ENCODE data around the gene TMEM132D. TPM values are rescaled to one million over a fixed set of nuclear protein-coding genes. Genes with fewer than 3 reads are reported as not detected.

Gene TMEM132D
- polyA plus RNA-seq, 4 donors = 1.3 to 3.5 (median 1.7) TPM

DNA sequence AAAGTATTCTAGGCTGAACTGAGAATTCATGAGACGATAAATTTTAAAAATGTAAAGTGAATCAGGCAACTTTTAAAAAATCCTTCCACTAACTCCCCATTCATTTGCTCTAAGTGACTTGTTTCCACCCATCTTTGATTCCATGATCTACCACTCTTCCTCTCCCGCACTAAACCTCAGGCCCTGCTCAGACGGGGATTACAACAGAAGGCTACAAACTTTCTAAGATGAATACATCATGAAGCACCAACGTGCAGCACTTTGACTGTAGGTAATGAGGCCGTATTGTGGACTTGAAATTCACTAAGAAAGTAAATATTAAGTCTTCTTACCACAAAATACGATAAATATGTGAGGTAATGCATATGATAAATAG lies 30.0 kb downstream of the TMEM132D start:
- DNase-seq (ENCODE audit: low read depth in 4 of 4, low spot score in 3 of 4) = no peak

DNA sequence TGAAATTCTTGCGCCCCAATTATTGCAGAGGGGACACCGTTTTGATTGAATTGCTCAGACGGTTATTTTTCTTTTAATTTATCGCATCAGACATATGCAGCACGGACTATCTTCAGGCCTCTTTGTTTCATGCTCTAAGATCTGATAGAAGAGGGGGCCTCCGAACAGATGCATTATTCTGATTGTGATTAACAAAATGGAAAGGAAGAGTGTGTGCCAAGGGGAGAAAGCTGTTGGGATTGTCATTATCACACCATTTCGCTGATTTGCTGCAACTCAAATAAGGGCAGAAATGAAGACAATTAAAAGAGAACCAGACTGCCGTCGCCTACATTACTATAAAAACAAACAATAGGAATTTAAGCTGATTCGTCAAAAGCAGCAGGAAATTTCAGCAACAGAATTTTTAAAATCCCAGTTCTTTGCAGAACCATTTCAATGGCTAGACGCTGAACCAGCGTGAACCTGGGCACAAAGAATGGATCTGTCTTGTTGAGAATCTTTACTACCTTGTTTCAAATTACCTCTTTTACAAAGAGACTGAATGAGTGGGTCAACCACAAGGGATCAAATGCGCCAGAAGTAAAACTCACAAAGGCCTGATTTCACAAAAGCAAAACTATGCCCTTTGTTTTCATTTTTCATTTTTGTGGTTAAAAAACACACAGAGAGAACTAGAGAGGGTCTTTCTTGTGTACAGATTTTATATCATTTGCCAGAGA lies 30.6 kb downstream of the TMEM132D start:
- no peak for DNase-seq (ENCODE audit: low read depth in 4 of 4, low spot score in 3 of 4)

DNA sequence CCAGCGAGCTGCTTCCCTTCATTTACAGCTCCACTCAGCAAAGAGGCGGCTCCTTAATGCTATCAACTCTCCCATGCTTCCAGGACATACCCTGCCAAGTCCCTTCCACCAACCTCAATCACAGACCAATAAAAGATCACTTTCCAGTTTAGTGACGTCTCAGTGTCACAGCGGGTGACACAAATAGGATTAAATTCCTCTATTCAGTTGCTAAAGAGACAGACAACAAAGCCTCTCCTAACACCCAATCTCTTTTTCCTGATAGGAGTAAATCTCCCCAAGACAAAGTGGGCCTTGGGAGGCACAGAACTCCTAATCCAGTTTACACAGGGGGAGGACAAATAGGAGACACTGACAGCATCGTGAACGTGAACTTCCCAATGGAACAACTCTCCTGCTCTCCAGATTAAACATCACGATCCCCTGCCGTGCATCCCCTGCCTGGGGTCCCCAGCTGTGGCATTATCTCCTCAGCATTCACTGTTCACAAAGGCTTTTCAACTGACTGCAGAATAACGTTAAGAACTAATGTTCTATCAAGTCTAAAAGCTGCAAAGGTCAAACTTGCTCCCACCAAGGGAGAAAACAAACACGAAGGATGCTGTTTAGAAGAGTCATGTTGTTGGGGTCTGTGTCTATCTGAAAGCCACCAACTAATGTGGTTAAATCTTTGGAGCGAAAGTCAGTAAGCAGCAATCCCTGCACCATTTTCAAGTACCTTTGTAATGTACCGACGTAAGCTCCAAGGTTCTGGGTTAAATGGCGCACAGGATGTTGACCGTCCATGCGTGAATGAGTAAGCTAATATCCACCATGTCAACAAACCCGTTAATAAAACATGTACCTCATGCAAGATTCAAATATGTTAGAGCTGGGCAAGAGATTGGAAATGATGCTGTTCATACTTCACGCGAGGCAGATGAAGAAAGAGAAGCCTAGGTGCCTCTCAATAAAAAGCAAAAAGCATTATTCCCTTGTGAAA lies 31.5 kb downstream of the TMEM132D start:
- no peak for DNase-seq (ENCODE audit: low read depth in 4 of 4, low spot score in 3 of 4)

DNA sequence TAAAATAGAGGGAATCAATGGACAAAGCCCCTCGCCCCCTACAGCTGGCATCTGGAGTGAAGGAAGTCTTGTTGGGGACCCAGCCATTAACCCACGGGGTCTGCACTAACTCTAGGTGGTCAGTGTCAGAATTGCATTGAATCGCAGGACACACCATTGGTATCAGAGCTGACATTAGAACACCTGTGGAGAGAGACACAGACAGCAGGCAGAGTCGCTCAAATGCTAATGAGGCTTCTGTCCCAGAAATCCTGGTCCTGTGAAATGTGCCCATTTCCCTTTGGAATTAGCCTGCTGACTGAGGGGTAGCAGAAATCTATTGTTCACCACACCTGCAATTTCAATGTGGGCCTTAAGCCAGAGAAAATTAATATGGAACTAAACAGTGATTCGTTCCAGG lies 33.0 kb downstream of the TMEM132D start:
- no peak for DNase-seq (ENCODE audit: low read depth in 4 of 4, low spot score in 3 of 4)

DNA sequence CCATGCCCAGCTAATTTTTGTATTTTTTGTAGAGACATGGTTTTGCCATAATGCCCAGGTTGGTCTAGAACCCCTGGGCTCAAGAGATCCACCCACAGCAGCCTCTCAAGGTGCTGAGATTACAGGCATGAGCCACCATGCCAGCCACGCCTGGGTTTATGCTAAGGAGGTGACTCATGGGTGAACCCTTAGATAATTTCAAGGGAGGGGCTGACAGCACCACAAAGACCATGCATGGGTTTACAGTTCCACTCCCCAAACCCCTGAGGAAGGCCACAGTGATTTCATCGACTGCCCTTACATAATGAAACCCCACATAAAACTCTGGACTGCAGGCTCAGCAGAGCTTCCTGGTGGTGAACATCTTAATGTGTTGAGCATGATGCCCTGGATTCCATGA lies 33.7 kb downstream of the TMEM132D start:
- DNase-seq (ENCODE audit: low read depth in 4 of 4, low spot score in 3 of 4) = no peak

DNA sequence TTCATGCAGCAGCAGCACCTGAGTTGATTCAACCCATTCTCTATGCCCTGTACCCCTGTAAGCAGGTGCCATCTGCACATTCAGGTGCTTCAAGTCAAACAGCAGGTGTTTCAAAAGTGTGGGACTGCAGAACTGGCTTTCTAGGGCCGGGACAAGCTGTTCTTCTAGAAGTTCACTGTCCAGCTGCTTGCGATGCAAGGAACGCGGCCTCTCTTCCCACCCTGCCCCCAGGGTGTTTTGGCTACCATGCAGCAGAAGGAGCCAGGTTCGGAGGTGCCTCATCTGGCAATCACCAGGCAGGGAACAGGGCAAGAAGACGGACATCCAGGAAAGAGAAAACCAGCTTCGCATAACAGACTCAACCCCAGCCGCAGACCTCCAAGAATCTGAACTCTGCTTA lies 35.2 kb downstream of the TMEM132D start:
- DNase-seq (ENCODE audit: low read depth in 4 of 4, low spot score in 3 of 4) = no peak

DNA sequence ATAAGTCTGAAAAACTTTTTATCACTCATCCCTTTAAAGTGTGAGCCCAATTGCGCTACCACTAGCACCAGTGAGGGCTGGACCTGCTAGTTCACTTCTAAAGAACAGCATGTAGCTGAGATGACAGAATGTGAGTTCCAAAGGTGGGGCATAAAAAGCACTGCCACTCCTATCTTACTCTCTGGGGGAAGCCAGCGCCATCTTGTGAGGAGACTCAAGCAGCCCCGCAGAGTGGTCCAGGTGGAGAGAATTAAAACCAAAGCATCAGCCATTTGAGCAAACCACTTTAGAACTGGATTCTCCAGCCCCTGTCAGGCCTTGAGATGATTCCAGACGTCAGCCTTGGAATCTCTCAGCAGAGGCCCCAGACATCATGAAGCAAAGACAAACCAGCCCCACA lies 39.9 kb downstream of the TMEM132D start:
- DNase-seq (ENCODE audit: low read depth in 4 of 4, low spot score in 3 of 4) = no peak

DNA sequence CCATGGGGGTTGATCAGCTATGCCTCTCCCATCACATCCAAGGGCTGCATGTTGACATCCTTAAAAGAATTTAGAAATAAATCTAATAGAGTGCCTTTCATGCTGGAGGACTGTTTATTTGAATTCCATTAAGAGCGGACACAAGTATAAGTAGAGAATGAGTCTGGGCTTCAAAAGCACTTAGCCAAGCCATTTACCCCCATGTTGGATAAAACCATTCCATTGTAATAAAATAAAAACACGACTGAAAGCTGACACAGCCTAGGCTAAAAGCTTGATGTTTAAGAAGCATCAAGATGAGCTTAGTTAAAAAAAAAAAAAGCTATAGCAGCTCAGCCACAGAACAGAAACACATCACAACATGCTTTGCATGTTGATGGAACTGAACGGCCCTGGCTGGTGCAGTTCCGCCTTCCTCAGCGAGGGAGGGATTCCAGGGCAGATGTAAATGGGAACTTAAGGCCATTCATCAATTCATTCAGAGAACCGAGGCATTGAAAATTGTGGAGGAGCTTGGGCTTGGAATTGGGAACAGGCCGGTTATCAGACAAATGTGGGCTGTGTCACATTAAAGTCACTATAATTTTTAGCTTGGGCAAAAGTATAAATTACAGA lies 41.2 kb downstream of the TMEM132D start:
- no peak for DNase-seq (ENCODE audit: low read depth in 4 of 4, low spot score in 3 of 4)

DNA sequence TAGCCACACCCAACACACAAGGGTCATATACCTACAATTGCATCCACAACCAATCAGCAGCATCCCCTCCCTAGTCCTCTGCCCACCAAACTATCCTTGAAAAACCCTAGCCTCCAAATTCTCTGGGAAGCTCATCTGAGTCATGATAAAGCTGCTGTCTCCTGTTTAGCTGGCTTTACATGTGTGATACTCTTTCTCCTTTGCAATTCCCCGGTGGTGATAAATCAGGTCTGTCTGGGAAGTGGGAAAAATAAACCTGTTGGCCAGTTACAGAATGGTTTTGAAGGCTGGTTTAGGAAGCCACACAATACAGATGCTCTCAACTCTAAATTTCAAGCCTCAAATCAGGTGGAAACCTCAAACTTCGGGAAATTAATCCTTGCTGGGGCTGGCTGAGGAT lies 41.9 kb downstream of the TMEM132D start:
- peak in 1 of 4 donors; percentile 36 for DNase-seq (ENCODE audit: low read depth in 4 of 4, low spot score in 3 of 4)

DNA sequence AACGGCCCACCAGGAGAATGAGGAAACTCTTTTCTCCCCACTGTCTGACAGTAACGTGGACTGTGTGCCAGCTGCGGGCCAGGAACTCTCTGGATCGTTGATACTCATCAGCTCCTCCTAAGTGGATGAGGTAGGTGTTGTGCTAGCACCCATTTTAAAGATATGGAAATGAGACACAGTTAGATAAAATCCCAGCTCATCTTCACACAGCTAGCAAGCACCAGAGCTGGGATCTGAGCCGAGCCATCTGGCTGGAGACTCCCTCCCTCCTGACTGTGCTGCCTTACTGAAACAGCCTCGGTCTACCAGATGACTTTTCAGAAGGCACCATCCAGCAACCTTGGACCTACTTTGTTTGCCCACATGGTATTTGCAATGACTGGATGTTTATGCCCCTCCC lies 49.2 kb downstream of the TMEM132D start:
- DNase-seq (ENCODE audit: low read depth in 4 of 4, low spot score in 3 of 4) = no peak

DNA sequence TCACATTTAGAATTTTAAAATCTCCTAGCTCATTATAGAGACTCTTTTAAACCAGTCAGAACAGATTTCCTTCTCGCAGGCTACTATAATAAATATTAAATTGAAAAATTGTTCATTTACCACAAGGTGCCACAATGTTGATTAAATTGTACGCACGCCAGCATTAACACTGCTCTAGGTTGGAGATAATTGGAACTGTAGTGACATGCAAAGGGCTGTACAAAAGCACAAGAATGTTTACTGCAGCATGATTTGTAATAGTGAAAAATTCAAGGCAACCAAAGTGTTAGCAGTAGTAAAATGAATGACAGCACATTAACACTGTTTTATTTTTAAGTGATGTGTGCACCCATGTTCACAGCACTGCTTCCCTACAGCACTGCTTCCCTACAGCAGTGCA lies 52.5 kb downstream of the TMEM132D start:
- DNase-seq (ENCODE audit: low read depth in 4 of 4, low spot score in 3 of 4) = no peak

DNA sequence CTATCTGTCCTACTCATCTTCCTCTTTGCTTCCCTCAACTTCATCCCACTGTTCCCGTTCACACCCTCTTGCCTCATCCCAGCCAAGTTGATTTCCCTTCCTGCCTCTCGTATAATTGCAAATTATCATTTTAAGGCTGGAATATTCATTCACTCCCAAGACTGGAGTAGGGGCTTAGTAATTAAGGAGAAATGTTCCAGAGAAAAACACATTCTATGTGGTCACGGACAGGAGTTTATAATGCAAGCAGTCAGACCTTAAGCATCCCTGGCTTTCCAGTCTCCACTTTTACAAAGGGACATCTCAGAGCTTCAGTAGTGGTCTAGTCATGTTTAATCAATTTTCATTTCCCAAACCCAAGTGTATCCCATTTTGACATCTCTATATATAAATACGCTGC lies 54.9 kb downstream of the TMEM132D start:
- no peak for DNase-seq (ENCODE audit: low read depth in 4 of 4, low spot score in 3 of 4)

DNA sequence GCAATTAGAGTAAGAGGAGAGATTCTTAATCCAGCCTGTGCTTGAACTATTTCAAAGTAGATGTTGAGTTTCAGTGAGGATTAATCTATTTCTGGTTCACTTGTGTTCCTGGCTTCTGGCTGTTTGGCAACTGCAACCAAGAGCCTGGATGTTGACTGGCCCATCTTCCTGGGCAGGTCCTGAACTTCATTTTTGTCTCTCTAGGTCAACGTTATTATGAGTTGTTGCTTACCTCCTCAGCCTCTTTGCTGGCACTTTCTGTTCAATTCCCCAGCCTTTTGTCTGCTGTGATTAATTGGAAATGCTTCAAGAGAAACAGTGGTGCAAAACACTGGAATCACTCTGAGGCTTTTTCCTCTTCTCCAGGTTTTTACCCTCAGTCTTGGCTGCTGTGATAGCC lies 56.8 kb downstream of the TMEM132D start:
- DNase-seq (ENCODE audit: low read depth in 4 of 4, low spot score in 3 of 4) = no peak

DNA sequence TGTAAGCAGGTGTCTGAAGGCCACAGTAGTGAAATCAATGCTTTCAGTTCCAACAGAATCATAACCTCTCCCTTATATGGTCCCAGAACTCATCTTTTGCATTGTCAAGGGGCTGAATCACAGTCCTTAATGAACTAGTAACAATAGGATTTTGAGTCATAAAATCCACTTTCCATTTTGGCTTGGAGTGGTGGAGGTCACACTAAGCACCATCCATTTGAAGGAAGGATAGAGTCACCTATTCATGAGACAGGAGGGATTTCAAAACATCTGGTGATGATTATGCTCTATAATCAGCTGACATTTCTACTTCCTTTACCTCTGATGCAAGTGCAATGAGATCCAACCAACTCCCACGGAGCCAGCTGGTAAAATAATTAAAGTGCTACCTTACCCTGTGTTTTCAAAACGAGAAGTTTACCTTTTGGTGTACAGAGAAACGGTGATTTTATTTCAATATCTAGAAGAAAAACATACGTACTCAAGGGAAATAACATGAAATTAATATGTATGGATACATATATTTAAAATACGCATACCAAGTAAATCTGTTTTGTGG lies 59.1 kb downstream of the TMEM132D start:
- DNase-seq (ENCODE audit: low read depth in 4 of 4, low spot score in 3 of 4) = peak in 2 of 4 donors; percentile 14 to 42

DNA sequence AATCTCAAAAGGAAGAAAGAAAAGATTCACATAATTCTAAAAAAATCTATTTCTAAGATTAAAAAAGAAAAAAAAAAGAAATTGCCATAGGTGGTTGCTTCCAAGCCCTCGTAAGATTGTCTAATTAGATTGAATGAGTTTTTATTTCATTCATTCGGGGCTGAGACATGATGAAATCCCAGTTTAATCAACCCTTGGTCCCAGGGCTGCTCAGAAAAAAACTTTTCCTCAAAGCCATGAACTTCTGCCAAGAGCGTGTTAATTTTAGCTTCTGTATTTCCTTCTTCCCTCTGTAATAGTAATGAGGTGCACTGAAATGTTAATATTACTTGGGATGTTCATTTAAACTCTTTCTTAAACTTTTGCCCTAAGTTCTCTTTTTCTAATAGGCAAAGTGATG lies 62.6 kb downstream of the TMEM132D start:
- DNase-seq (ENCODE audit: low read depth in 4 of 4, low spot score in 3 of 4) = no peak

DNA sequence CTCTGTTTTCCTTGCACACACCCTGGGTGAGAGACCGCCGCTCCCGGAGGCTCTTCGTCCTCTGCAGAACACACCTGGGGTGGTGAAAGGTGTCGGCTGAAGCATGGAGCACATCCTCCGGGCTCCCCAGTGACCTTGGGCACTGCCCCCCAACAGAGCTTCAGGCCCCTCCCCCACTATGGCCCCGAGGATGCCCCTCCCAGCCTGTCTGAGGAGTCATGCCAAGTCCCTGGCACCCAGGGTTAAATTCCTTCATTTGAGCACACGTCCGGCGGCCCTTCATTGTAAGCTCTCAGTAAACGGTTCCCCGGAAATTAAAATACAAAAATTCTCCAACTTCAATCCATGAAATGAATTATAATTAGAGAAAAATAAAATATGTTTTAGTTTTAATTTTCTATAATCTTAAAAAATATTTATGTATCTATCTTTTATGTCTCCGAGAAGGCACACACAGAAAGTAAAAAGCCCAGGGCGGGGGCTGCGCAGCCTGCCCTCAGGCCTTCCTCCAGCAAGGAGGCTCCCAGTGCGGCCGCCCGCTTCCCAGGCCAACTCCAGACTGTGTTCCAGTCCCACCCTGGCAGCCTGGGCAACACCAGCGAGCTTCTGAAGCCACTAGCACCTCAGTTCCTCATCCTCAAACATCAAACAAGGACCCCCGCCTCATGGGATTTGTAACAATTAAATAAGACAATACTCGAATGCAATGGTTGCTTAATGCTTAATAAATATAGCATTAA lies 63.5 kb downstream of the TMEM132D start:
- DNase-seq (ENCODE audit: low read depth in 4 of 4, low spot score in 3 of 4) = no peak

DNA sequence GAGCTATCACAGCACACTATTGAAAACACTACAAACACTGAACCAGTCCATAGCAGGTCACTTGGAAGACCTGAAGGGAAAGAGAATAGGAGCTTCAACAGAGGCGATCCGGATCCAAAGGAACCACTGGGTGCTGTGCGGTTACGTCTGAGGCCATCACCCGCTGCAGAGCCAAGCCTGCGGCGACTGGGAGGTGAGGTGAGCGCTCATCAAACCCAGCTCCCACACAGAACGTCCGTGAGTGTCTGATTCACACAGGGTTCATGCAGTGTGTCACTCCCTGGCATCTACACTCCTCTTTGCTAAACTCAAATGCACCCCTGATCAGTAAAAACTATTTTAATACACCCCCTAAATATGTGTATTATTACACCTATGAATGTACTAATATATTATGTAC lies 64.1 kb downstream of the TMEM132D start:
- DNase-seq (ENCODE audit: low read depth in 4 of 4, low spot score in 3 of 4) = no peak

DNA sequence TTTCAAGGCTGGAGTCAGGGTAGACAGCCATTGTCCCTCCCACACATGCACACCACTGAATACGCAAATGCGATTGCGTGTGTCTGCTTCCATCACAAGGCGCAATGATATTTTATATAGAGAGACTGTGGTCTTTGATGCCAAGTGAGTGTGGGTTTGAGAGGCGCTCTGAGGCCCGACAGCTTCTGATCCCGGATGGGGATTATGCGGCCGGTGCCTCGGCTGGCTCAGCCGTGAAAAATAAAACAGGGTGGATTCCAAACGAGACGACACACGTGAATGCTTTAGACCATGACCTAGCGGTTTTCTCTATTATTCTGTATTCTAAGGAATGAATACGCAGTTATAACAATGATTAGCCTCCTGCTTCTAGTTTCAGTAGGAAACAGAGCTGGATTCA lies 72.5 kb downstream of the TMEM132D start:
- DNase-seq (ENCODE audit: low read depth in 4 of 4, low spot score in 3 of 4) = no peak

DNA sequence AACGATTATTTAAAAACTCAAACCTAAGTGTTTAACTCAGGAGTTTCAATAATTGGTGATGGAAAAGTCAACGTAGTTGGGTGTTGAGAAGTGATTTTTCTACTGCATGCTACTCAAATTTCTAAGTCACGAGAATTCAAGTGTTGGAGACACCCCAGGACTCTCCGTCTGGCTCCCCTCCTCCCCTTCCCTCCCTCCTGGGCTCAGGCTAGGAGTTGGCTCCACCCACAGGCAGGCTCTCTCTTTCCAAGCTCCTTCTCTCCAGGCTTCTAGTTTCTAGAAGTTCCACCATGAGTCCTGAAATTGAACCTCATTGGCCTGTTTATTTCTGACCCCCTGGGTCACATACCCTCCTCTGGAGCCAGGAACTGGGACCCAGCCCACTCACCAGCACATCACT lies 73.0 kb downstream of the TMEM132D start:
- DNase-seq (ENCODE audit: low read depth in 4 of 4, low spot score in 3 of 4) = no peak

DNA sequence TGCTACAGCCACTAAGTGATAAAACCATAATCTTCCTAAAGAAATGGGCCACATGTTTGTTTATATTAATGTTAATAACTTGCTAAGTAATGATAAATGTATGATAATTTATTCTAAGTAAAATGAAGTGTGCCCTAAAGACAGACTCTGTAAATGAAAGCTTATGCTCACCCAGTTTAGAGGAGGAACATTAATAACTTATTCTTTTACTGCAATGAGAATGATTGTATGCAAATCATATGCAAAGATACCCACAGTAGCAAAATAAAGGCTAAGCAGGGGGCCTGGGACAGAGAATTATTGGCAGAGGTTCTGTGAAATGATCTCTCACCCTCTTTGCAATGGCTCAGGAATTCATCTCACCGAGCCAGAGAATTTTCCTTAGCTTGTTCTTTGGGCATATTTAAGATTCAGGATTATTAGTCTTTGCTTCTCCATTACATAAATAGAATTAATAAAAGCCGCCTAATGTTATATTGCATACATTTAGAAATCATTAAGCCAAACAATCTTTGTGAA lies 75.9 kb downstream of the TMEM132D start:
- no peak for DNase-seq (ENCODE audit: low read depth in 4 of 4, low spot score in 3 of 4)
